Upper lobe of left lung (tissue), 4 donors: Measurements from ENCODE around the gene MAGI2.

Experiments
- EP300 ChIP-seq, 4 donors: sonication (generic); formaldehyde crosslinking; IDR thresholded peaks; one replicate each; pipeline ENCODE4 v1.5.1; 2017; ENCODE audit warnings: antibody characterized with exemption in 4 of 4, control low read depth in 2 of 4
- POLR2A ChIP-seq, 4 donors: fragments of 450-650 bp; IDR thresholded peaks; one replicate each; pipeline ENCODE4 v1.5.1; 2016 to 2017; ENCODE audit warnings: antibody characterized with exemption in 4 of 4, mild to moderate bottlenecking in 2 of 4
- POLR2AphosphoS5 ChIP-seq, 2 donors: sonication (generic); formaldehyde crosslinking; IDR thresholded peaks; one replicate each; pipeline ENCODE4 v1.5.1; 2017; ENCODE audit warnings: antibody characterized with exemption in 2 of 2
- TF ChIP-seq, protein P1 (sequence below), 6 experiments: fragments of 450-650 bp in 4 of 6; fragments of 200-600 bp in 2 of 6; sonication (generic) in 2 of 6; IDR thresholded peaks; one replicate each; pipeline ENCODE4 v1.5.1; 2016 to 2019; ENCODE audit warnings: antibody characterized with exemption in 6 of 6

DNA sequence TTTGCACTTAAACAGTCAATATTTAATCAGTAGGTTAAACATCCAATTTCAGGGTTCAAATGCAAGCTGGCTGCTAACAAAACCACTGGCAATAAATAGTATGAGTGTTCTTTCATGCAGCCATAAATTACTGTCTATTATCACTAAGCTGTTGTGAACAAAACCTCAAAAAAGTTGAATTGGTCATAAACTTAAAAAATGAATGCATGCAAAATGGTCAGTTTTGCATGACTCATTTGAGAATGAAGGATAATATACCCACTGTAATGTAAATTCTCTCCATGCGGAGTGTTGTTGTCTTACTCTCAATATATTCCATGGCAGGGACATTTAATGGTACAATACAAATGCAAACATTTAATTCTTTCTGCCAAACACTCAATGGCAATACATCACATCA, 226.4 kb downstream of the MAGI2 start:
- TF ChIP-seq POLR2AphosphoS5 (IDR thresholded peaks at IDR 0.05) (no peak), POLR2A (IDR thresholded peaks at IDR 0.05) (no peak), EP300 (IDR thresholded peaks at IDR 0.05) (no peak)
- TF ChIP-seq, protein P1, sequence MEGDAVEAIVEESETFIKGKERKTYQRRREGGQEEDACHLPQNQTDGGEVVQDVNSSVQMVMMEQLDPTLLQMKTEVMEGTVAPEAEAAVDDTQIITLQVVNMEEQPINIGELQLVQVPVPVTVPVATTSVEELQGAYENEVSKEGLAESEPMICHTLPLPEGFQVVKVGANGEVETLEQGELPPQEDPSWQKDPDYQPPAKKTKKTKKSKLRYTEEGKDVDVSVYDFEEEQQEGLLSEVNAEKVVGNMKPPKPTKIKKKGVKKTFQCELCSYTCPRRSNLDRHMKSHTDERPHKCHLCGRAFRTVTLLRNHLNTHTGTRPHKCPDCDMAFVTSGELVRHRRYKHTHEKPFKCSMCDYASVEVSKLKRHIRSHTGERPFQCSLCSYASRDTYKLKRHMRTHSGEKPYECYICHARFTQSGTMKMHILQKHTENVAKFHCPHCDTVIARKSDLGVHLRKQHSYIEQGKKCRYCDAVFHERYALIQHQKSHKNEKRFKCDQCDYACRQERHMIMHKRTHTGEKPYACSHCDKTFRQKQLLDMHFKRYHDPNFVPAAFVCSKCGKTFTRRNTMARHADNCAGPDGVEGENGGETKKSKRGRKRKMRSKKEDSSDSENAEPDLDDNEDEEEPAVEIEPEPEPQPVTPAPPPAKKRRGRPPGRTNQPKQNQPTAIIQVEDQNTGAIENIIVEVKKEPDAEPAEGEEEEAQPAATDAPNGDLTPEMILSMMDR (IDR thresholded peaks at IDR 0.05): no peak
